GM12878 (cell line): ENCODE data around the gene MAP3K10.

ENCODE experiments used
- POLR2A ChIP-seq: IDR thresholded peaks from 2 replicates; pipeline ENCODE4 v1.6.1; 2011; ENCODE audit warnings: low read depth, mild to moderate bottlenecking, low read length
- TF ChIP-seq, protein P1 (sequence below), 3 experiments: IDR thresholded peaks in 2 of 3; conservative IDR thresholded peaks in 1 of 3; 2 replicates each; pipeline ENCODE4 v1.5.1; 2011; ENCODE audit warnings: low read depth in 3 of 3, low read length in 3 of 3, mild to moderate bottlenecking in 3 of 3, control low read depth in 2 of 3, moderate library complexity in 2 of 3, inconsistent platforms in 1 of 3, mixed read lengths in 1 of 3; ENCODE audit not compliant: control insufficient read depth in 2 of 3, insufficient read depth in 1 of 3; ENCODE audit errors: extremely low read depth in 1 of 3

DNA sequence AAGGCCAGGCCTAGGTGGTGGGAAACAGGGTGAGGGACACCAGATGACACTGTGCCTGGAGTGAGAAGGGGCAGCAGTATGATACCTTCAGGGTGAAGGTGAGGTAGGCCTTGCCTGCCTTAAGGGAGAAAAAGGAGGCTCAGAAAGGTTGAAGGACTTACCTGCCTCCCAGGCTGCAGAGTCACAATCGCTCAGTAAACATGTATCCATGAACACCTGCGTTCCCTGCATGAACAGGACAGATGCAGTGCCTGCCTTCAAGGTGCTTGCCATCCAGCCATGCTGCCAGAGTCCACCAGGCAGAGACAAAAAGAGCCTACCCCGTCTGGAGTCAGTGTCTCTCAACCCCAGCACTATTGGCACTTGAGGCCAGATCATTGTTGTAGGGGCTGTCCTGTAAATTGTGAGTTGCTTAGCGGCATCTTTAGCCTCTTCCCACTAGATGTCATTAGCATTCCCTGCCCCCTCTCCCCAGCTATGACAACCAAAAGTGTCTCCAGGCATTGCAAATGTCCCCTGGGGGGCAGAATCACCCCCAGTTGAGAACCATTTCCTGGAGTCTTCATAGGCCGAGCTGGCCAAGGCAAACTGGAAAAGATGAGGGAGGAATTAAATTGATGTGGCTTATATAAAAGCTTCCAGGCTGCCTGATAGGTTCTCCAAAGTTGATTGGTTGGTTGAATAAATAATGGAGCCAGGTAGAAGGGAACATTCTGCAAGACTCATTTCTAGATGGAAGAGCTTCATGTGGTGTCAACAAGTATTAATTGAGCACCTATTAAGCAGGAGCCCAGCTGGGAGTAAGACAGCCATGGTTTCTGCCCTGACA is 1.7 kb downstream of the MAP3K10 start:
- TF ChIP-seq, protein P1, sequence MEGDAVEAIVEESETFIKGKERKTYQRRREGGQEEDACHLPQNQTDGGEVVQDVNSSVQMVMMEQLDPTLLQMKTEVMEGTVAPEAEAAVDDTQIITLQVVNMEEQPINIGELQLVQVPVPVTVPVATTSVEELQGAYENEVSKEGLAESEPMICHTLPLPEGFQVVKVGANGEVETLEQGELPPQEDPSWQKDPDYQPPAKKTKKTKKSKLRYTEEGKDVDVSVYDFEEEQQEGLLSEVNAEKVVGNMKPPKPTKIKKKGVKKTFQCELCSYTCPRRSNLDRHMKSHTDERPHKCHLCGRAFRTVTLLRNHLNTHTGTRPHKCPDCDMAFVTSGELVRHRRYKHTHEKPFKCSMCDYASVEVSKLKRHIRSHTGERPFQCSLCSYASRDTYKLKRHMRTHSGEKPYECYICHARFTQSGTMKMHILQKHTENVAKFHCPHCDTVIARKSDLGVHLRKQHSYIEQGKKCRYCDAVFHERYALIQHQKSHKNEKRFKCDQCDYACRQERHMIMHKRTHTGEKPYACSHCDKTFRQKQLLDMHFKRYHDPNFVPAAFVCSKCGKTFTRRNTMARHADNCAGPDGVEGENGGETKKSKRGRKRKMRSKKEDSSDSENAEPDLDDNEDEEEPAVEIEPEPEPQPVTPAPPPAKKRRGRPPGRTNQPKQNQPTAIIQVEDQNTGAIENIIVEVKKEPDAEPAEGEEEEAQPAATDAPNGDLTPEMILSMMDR (IDR thresholded peaks at IDR 0.05 in 2 of 3, conservative IDR thresholded peaks at IDR 0.05 in 1 of 3; ENCODE audit: control insufficient read depth in 2 of 3, extremely low read depth in 1 of 3, insufficient read depth in 1 of 3, low read depth in 3 of 3, low read length in 3 of 3), result no peak
- TF ChIP-seq POLR2A, result no peak
